Activated CD8-positive, alpha-beta memory T cell treated with anti-CD3 and anti-CD28 coated beads for 36 hours (primary cell): ENCODE results near the gene FOXP4. TPM values are rescaled to one million over a fixed set of nuclear protein-coding genes. Genes with fewer than 3 reads are reported as not detected.

Source experiments
- CTCF ChIA-PET: fragments of 350-600 bp; sonication (Branson Sonifier 250); formaldehyde crosslinking; loops from one replicate; lab custom pipeline; 2021; ENCODE audit warnings: antibody characterized with exemption; lab: Charles Lee
- POLR2A ChIA-PET: fragments of 350-600 bp; sonication (Branson Sonifier 250); formaldehyde crosslinking; loops from one replicate; lab custom pipeline; 2021; ENCODE audit warnings: antibody characterized with exemption; lab: Charles Lee
- total RNA-seq, 2 experiments: library from RNA; stranded (reverse); gene quantifications; one replicate each; pipeline ENCODE4 v1.2.3, GENCODE V29; 2021

The FOXP4 gene
- total RNA-seq, 2 experiments from 2014 or later, result 21.0 to 23.6 TPM

- ChIA-PET CTCF (no interaction called here), POLR2A (no interaction called here)
Observed at GRCh38 chr6:41626917-41627316, 80.7 kb downstream of the FOXP4 start.

- ChIA-PET CTCF (no interaction called here), POLR2A (no interaction called here)
Observed at GRCh38 chr6:41629128-41629527, 82.9 kb downstream of the FOXP4 start.

GRCh38 chr6:41630069-41630468, 83.9 kb downstream of the FOXP4 start:
- ChIA-PET CTCF (no interaction called here), POLR2A (no interaction called here)

- POLR2A ChIA-PET, result no interaction called here
Observed at GRCh38 chr6:41630946-41631345, 84.8 kb downstream of the FOXP4 start.

GRCh38 chr6:41633056-41633634, 87.0 kb downstream of the FOXP4 start:
- ChIA-PET CTCF (no interaction called here), POLR2A (no interaction called here)

More at GRCh38 chr6:41630946-41631345, 84.8 kb downstream of the FOXP4 start:
- CTCF ChIA-PET, result no interaction called here

GRCh38 chr6:41634657-41635056, 88.5 kb downstream of the FOXP4 start:
- POLR2A ChIA-PET, result no interaction called here
- CTCF ChIA-PET, result no interaction called here

GRCh38 chr6:41635365-41635764, 89.2 kb downstream of the FOXP4 start:
- ChIA-PET POLR2A (no interaction called here), CTCF (no interaction called here)

- ChIA-PET CTCF (interaction anchor here (0.7 kb wide), 1 partner anchor 34 kb away, joined by 3 read pairs; no protein-coding TSS in a partner anchor), POLR2A (no interaction called here)
Observed at GRCh38 chr6:41636833-41637193, 90.6 kb downstream of the FOXP4 start.

- ChIA-PET POLR2A (no interaction called here), CTCF (interaction anchor here (0.7 kb wide), 1 partner anchor 34 kb away, joined by 3 read pairs; no protein-coding TSS in a partner anchor)
Observed at GRCh38 chr6:41637194-41638001, 91.2 kb downstream of the FOXP4 start.

- POLR2A ChIA-PET, result no interaction called here
Observed at GRCh38 chr6:41638002-41638934, 92.1 kb downstream of the FOXP4 start, which contains the start of gene MDFI. Gene MDFI, plus strand, starts transcription at chr6:41638468. Its CDS starts 282 bp downstream, at chr6:41638750.

GRCh38 chr6:41638935-41639808, 93.0 kb downstream of the FOXP4 start:
- ChIA-PET POLR2A (no interaction called here), CTCF (no interaction called here)

More at GRCh38 chr6:41638002-41638934, 92.1 kb downstream of the FOXP4 start, which contains the start of gene MDFI:
- CTCF ChIA-PET, result no interaction called here

GRCh38 chr6:41639809-41640371, 93.7 kb downstream of the FOXP4 start:
- POLR2A ChIA-PET, result no interaction called here

GRCh38 chr6:41640426-41640825, 94.2 kb downstream of the FOXP4 start:
- CTCF ChIA-PET, result no interaction called here
- POLR2A ChIA-PET, result no interaction called here

More at GRCh38 chr6:41639809-41640371, 93.7 kb downstream of the FOXP4 start:
- CTCF ChIA-PET, result no interaction called here

- CTCF ChIA-PET, result no interaction called here
- POLR2A ChIA-PET, result no interaction called here
Observed at GRCh38 chr6:41641352-41641925, 95.3 kb downstream of the FOXP4 start.

GRCh38 chr6:41642090-41642959, 96.1 kb downstream of the FOXP4 start:
- ChIA-PET CTCF (no interaction called here), POLR2A (no interaction called here)

GRCh38 chr6:41642960-41643898, 97.0 kb downstream of the FOXP4 start:
- ChIA-PET POLR2A (no interaction called here), CTCF (no interaction called here)
